ENCODE data around the gene CDAN1.
A peak's percentile ranks its signal among the peaks of the same experiment; 100 is the strongest.
"Not testable (repeated sequence)": the region's sequence is repeated elsewhere in the genome, so short reads cannot be mapped to it uniquely, and the experiment has no call there.

The CDAN1 gene

DNA sequence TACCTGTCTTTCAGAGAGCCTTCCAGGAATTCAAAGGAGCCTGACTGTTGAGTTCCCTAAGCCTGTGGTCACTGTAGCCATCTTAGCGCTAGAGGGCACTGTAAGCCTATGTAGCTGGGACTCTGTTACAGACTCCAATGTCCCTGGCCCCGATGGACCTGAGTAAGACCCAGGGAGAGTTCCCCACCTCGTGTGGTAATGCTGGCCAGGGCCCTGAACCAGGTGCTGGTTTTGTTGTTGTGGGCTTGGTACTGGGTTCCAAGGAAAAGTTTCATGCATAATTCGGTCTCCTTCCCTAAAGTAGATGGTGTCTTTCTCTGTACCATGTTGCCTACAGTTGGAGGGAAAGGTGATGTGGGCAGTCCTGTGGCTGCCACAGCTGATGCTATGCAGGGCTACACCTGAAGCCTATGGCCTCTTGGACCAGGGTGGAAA, 32.4 kb downstream of the CDAN1 start:
- DNase-seq, result peak; percentile 37

DNA sequence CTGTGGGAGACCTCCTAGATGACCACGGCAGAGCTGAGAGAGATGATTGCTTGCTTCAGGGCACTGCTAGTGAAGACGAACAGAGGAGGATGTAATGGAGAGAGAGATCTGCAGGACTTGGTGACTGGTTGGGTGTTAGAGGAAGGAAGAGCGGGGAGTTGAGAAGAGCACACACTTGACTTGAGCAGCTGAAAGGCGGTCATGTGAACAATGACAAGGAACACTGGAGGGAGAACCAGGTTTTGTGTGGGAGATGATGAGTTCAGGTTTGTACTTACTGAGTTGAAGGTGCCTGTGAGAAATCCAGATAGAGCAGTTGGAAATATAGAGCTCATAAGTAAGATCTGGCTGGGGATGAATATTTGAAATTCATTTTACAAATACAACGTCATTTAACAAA, 40.3 kb downstream of the CDAN1 start:
- no peak for DNase-seq

DNA sequence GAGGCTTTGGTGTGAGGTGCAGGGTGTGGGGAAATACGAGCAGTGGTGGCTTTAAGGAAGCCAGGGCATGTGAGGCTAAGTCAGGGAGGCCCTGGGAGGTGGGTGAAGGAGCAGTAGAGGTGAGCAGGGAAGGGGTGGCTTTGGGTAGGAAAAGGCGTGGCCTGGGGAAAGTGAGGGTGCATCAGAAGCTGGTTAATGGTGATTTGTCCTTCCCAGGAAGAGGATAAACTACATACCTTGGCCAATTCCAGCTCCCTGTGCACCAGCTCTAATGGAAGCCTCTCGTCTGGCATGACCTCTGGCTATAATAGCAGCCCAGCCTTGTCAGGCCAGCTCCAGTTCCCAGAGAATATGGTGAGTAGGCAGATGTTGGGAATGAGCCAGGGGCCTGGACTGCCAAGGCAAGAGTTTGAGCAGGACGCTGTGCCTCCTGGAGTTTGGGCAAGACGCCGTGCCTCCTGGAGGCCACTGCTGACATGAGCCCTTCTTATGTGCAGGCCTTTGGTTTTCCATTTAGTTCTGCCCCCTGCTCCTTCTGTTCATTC, 41.3 kb downstream of the CDAN1 start:
- no peak for DNase-seq

DNA sequence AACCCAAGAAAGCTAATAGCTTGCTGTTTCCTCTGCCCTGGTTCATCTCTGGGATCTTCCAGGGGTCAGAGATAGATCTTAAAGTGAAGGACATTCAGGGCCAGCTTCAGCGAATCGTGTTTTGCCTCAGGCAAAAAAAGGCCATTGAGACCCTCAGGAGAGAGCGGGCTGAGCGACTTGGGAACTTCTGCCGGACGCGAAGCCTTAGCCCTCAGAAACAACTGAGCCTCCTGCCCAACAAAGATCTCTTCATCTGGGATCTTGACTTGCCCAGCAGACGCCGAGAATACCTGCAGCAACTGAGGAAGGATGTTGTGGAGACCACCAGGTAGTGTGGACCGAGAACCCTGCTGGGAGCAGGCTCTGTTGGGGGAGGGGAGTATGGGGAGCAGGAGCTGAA, 42.5 kb downstream of the CDAN1 start:
- no peak for DNase-seq

DNA sequence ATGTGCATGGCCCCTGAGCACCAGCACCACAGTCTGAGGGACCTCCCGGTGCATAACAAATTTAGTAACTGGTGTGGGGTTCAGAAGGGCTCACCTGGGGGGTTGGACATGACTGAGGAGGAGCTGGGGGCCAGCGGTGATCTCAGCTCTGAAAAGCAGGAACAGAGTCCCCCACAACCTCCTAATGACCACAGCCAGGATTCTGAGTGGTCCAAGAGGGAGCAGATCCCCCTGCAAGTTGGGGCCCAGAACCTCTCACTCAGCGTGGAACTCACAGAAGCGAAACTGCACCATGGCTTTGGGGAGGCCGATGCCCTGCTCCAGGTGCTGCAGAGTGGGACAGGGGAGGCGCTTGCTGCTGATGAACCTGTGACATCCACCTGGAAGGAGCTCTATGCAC, 43.0 kb downstream of the CDAN1 start:
- DNase-seq, result no peak

DNA sequence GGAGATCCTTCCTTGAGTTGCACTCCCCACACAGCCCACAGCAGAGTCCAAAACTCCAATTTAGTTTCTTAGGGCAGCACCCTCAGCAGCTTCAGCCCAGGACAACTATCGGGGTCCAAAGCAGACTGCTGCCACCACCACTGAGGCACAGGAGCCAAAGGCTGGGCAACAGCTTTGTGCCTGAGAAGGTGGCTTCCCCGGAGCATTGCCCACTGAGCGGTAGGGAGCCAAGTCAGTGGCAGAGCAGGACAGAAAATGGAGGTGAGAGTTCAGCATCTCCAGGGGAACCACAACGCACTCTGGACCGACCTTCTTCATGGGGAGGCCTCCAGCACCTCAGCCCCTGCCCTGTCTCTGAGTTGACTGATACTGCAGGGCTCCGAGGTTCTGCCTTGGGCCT, 43.4 kb downstream of the CDAN1 start:
- DNase-seq, result no peak

DNA sequence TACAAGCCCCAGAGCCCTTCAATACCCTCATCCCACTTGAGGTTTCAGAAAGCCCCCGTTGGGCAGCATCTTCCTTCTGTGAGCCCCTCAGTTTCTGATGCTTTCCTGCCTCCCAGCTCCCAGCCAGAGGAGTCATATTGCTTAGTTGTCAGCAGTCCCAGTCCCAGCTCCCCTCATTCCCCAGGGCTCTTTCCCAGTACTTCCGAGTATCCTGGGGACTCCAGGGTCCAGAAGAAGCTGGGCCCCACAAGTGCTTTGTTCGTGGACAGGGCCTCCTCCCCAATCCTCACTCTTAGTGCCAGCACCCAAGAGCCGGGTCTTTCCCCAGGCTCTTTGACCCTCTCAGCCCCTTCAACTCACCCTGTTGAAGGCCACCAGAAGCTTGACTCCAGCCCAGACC, 43.9 kb downstream of the CDAN1 start:
- no peak for DNase-seq

DNA sequence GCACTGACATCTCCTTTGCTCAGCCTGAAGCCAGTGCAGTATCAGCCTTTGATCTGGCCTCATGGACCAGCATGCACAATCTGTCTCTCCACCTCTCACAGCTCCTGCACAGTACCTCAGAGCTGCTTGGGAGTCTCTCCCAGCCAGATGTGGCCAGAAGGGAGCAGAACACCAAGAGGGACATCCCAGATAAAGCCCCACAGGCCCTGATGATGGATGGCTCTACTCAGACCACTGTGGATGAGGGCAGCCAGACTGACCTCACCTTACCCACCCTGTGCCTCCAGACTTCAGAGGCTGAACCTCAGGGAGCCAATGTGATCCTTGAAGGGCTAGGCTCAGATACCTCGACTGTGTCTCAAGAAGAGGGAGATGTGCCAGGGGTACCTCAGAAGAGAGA, 44.4 kb downstream of the CDAN1 start:
- no peak for DNase-seq

DNA sequence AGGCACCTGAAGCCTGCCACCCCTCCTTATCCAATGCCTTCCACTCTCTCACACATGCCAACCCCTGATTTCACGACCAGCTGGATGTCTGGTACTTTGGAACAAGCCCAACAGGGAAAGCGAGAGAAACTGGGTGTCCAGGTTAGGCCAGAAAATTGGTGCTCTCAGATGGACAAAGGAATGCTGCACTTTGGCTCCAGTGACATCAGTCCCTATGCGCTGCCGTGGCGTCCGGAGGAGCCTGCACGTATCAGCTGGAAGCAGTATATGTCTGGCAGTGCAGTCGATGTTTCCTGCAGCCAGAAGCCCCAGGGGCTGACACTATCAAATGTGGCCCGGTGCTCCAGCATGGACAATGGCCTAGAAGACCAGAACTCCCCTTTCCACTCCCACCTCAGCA, 45.2 kb downstream of the CDAN1 start:
- DNase-seq, result no peak

DNA sequence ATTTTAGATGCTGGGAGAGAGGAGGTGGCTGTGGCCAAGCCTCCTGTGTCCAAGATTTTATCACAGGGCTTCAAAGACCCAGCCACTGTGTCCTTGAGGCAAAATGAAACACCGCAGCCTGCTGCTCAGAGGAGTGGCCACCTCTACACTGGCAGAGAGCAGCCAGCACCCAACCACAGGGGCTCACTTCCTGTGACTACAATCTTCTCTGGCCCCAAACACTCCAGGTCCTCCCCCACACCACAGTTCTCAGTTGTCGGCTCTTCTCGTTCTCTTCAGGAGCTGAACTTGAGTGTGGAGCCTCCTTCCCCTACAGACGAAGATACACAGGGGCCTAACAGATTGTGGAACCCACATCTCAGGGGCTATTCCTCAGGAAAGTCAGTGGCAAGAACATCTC, 45.6 kb downstream of the CDAN1 start:
- DNase-seq, result no peak

DNA sequence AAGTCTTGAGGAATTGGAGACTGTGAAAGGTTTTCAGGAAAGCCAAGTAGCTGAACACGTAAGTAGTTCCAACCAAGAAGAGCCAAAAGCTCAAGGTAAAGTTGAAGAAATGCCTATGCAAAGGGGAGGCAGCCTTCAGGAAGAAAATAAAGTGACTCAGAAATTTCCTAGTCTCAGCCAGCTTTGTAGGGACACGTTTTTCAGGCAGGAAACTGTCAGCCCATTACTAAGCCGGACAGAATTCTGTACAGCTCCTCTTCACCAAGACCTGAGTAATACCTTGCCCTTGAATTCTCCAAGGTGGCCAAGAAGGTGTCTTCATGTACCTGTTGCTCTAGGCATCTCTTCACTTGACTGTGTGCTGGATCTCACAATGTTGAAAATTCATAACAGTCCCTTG, 48.6 kb downstream of the CDAN1 start:
- no peak for DNase-seq

DNA sequence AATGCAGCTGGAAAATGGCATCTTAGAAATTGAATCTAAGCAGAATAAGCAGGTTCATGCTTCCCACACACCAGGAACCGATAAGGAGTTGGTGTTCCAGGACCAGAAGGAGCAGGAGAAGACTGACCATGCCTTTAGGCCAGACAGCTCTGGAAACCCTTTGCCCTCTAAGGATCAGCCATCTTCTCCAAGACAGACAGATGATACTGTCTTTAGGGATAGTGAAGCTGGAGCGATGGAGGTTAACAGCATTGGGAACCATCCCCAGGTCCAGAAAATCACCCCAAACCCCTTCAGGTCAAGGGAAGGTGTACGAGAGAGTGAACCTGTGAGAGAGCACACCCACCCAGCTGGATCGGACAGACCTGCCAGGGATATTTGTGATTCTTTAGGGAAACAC, 49.2 kb downstream of the CDAN1 start:
- DNase-seq, result no peak

DNA sequence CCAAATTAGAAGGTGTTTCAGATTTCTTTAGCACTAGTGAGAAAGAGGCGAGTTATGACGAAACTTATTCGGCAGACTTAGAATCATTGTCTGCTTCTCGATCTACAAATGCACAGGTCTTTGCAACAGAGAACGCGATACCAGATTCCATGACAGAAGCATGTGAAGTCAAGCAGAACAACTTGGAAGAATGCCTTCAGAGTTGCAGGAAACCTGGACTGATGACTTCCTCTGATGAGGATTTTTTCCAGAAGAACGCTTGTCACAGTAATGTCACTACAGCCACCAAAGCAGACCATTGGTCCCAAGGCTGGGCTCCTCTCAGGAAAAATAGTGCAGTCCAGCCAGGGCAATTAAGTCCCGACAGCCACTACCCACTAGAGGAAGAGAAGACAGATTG, 50.6 kb downstream of the CDAN1 start:
- DNase-seq, result no peak

DNA sequence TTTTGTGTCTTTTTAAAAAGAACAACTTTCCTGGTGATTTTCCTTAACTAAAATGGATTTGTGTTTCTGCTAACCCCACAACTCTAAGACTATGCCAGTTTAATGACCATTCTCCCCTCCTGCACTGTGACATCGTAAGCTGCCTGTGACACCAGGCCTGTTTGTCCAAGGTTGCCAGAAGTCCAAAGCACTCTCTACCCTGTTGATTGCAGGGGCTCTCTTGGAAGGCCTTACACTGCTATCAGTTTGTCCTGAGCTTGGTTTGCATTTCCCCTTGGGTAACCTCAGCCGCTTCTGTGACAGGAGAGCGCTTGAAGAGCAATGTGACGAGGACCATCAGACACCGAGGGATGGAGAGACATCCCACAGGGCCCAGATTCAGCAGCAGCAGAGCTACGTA, 55.8 kb downstream of the CDAN1 start:
- no peak for DNase-seq

DNA sequence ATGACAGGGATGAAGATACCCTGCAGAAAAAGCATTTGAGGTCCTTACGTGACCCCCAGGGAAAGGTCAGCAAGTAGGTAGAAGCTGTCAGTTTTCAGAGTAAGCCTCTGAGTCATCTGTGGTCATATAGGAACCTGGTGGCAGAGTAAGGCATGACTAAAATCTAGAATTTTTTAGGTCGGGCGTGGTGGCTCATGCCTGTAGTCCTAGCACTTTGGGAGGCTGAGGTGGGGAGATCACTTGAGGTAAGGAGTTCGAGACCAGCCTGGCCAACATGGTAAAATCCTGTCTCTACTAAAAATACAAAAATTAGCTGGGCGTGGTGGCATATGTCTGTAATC, 56.8 kb downstream of the CDAN1 start:
- DNase-seq, result not testable (repeated sequence)

DNA sequence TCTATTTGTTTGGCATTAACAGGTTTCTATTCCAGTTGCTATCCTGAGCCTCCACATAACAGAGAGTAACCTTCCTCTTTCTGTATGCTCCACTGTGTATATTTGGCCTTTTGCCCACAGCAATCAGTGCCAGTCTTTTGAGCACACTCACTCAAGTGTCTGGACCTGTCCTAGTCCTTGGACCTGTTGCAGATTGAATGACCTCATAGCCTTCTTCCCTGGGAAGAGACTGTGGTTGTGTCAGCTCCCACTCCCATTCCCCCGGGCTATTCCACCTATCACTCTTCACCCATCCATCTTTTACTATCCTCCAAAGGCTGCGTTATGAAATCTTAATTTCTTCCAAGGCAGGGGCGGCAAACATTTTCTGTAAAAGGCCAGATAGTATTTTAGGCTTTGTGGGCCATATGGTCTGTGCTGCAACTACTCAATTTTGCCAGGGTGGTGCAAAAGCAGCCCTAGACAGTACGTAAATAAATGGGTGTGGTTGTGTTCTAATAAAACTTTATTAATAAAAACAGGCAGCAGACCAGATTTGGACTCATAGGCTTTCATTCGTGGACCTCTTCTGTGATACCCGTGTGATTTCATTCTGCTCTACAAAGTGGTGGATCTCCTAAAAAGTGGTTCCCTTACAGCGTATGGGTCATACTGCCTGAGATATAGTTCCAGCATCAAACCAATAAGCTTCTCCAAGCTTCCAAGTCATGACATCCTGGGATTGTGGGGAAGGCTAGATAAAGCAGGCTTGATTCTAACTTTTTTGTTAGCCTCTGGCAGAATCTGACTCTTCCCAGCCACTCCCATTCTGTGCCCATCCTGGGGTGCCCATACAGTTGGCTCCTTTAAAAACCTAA, 57.4 kb downstream of the CDAN1 start:
- DNase-seq, result no peak

DNA sequence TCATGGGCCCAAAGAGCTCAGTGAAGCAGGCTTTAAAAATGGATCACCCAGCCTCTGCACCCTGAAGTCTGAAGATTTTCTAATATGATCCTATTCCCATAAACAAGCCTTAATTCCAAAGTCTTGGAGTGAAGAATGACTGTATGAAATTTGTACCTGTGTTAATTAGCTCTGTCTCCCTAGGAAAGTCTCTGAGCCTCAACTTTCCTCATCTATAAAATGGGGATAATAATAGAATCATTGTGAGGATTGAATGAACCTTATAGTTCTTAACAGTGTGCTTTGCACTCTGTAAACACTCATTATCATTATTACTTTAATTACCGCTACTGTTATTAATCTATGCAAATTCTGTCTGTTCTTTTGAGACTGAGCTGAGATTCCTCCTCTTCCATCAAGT, 61.9 kb downstream of the CDAN1 start:
- no peak for DNase-seq

DNA sequence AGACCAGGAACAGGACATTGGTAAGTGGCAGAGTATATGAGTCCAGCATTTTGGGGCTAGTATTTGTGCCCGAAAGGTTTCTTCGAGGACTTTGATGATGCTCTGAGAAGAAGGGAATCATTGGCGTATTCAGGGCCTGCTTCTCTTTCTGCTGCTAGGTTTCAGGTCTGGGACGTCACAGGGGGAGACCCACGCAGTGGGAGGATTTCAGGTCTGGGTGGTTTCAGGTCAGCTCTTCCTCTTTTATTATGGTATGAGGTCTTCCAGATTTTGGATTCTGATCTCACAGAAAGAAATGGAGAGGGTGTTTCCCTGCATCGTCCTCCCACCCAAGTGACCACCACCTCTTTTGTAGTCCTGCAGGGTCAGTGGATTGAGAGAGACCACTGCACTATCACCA, 62.5 kb downstream of the CDAN1 start:
- no peak for DNase-seq

Measured in effector CD4-positive, alpha-beta T cell (primary cell).